Retina (tissue), 1 donor: ENCODE data around the gene MRGPRX3.
A peak's percentile ranks its signal among the peaks of the same experiment; 100 is the strongest.
"Not testable (repeated sequence)": the region's sequence is repeated elsewhere in the genome, so short reads cannot be mapped to it uniquely, and the experiment has no call there.

Experiments
- DNase-seq: peaks from one replicate; pipeline ENCODE4 v3.0.0-alpha.2; 2016

Gene MRGPRX3

DNA sequence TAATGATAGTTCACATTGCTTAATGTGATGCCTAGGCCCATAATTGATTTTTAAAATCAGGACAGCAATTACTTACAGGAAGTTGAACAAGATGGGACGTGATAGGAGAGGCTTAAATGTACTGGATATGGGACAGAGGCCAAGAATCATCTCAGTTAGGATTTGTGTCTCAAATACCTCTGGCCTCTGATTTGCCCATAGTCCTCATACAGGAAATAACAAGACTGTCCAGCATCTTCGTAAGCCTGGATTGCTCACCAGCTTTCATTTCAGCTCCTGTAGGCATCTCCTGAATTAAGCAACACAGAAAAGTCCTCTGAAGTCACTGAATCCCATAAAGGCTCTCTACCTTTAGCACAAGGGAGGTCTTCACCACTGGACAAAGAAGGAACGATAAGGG, at the start of gene MRGPRX3:
Gene MRGPRX3 (plus strand): TSS at position 231 of the 400 bp plus-strand sequence. CDS start 4,632 bp downstream, outside the sequence.
- no peak for DNase-seq

DNA sequence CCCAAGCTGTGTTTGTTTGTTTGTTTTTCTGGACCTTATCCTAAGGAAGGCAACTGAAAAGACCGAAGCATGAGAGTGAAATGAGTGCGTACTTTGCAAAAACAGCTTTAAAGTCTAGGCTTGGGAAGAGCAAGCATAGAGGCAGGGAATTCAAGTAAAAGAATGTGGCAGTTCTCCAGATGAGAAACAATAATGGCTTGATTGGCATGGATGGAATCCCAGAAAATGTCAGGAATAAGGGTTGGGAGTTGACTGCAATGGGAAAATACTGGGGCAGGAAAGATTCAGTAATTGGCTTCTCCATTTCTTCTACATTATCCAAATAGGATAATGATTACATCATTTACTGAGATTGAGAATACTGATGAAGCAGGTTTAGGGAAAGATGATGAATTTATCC, 44.0 kb upstream of the MRGPRX3 start:
- DNase-seq, result no peak

DNA sequence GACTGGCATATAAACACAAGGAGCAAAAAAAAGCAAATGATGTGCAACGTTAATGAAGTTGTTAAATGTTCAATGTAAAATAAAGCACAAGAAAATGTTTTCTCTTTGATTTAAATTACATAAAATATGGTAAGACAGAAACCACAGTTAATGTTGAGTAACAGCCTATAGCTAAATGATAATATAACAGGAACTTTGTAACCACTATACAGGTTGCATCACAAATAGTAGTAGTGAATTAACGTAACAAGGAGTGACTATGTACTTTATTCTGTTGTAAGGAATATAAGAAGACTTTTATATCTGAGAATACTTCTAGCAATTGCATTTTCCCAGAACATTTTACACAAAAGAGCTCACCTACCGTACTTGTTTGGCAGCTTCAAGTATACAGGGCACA, 43.4 kb upstream of the MRGPRX3 start:
- DNase-seq, result no peak

DNA sequence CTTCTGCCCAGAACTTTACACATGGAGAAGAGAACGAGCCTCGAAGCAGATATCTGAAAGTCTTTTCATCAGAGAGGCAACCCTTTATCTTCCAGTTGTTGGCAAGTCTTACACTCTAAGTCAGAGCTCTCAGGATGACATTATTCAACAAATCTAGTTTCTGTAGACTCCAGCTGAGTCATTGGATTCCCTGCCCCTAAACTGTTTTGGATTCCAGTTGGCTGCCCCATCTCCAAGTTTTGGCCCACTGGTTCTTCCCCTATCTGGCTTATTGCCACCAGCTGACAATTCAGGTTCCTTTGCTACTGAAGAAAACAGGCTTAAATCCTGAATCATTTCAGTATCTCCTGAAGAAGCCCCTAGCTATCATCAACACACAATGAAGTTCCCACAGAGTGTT, 40.6 kb upstream of the MRGPRX3 start:
- DNase-seq, result no peak

DNA sequence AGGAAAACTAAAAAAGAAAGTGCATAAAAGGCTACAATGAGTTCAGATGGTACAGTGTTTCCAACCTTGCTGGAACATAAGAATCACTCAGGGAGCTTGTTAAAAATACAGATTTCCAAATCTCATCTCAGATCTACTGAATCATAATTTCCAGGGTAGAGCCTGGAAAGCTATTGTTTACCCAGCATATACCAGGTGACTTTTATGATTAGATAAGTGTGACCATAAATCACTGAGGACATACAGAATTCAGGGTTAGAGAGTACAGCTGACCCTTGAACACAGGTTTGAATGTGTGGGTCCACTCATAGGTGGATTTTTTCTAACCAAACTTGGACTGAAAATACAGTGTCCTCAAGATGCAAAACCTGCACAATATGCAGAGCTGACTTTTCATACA, 38.4 kb upstream of the MRGPRX3 start:
- no peak for DNase-seq

DNA sequence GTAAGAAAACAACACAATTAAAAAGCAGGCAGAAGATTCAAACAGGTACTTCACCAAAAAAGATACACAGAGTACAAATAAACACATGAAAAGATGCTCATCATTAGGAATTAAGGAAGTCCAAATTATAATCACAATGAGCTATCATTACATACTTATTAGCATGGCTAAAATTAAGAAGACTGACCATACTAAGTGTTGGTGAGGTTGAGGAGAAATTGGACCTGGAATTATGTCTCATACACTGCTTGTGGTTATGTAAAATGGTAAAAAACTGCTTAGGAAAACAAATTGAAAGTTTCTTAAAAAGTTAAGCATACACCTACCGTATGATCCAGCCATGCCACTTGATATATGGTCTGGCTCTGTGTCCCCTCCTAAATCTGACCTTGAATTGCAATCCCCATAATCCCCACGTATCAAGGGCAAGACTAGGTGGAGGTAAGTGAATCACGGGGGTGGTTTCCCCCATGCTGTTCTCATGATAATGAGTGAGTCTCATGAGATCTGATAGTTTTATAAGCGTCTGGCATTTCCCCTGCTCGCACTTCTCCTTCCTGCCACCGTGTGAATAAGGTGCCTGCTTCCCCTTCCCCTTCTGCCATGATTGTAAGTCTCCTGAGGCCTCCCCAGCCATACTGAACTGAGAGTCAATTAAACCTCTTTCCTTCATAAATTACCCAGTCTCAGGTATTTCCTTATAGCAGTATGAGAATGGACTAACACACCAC, 31.3 kb upstream of the MRGPRX3 start:
- no peak for DNase-seq

DNA sequence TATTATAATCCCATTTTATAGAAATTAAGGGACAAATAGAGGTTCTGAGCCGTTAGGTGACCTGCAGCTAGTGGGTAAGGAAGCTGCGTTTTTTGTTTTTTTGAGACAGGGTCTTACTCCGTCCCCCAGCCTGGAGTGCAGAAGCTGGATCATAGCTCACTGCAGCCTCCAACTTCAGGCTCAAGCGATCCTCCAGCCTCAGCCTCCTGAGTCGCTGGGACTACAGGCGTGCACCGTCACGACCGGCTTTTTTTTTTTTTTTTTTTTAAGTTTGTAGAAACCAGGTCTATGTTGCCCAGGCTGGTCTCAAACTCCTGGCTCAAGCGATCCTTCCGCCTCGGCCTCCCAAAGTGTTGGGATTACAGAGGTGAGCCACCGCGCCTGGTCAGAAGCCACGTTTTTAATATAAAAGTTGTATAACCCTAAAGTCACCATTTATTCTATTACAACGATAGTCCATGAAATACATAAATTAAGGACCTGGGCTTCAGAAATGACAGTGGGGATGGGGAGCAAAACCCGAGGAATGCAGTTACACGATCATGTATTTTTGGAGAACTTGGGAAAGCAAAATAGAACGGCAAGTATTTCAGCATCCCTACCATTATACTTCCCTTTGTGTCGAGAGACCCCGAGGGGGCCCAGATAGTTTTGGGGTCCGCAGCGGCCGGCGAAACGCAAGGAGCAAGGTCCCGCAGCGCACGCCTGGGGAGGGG, 27.1 kb upstream of the MRGPRX3 start:
- no peak for DNase-seq

DNA sequence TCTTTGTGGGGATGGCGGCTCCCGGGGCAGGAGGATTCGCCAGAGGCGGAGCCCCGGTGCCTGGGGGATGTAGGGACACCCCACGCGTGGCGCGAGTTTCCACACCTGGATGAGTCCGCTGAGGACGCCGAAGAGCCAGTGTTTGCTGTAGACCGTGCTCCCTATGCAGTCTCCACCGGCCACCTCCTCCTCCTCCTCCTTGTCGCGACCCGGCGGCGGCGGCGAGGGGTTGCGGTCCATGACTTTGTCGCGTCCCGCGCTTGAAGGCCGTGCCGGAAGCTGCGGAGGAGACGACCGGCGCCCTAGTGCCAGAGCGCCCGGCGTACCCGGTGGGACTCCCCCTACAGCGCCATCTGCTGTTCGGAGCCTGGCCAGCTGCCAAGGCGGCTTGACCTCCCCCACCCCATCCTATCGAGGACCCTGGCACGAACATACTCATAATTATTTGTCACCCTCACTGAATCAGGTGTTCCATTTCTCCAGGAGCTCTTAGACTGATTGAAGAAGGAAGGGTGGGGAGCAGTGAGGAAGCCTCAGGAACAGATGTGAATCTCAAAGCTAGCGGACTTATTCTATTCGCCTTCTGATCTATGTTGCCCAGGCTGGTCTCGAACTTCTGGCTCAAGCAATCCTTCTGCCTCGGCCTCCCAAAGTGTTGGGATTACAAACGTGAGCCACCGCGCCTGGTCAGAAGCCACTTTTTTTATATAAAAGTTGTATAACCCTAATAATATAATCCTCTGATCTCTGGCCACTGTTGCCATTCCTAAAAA, 26.4 kb upstream of the MRGPRX3 start, which contains the start of gene SAAL1:
Gene SAAL1 (minus strand): TSS at position 281 of the 773 bp plus-strand sequence. CDS start 41 bp downstream, at position 240.
- peak; percentile 95 for DNase-seq

DNA sequence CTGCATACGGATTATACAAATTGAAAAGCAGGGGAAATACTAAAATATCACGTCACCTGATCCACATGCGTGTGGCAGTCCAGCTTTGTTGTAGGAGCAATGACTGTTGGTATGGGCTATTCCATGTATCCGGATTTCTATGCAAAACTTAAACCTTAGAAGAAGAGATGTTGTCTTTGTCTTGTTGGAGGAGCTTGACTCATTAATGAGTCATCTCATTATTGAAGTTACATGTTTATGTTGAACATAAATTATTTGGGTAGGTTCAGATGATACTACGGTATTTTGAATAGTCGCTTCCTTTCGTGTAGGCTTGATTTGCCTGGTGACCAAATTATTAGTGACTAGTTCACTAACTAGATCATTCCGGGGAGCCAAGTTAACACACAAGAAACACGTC, 25.7 kb upstream of the MRGPRX3 start:
- DNase-seq, result no peak

DNA sequence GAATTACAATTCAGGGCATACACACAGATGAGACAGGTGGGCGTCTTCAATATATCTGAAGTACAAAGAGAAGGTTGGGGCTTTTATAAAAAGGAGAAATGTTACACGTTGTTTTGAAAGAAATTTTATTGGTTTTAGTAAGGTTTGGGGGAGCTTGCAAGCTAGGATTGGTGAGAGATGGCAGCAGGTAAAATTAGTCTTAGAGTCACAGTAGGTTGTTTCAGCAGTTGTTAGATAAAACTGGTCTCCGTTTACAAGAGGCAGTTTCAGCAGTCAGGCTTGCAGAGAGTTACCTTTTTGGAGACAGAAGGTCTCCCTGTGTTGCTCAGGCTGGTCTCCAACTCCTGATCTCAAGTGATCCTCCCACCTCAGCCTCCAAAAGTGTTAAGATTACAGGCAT, 24.1 kb upstream of the MRGPRX3 start:
- no peak for DNase-seq

DNA sequence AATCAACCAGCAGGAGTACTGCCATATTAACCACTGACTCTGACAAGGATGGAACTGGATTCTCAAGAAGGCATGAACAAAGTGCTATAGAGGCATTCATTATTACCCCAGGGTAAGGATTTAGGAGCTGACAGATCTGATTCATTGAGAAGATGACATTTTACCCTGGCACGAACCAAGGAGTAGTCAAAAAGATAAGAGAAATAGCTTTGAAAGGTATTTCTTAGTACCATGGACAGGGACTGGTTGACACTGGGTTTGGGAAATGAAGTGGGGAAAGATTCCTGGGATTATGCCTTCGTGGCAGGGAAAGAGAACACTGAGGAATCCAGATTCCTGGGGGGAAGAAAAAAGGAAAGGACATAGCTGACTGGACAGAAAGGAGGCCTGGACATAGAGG, 21.4 kb upstream of the MRGPRX3 start:
- DNase-seq, result no peak

DNA sequence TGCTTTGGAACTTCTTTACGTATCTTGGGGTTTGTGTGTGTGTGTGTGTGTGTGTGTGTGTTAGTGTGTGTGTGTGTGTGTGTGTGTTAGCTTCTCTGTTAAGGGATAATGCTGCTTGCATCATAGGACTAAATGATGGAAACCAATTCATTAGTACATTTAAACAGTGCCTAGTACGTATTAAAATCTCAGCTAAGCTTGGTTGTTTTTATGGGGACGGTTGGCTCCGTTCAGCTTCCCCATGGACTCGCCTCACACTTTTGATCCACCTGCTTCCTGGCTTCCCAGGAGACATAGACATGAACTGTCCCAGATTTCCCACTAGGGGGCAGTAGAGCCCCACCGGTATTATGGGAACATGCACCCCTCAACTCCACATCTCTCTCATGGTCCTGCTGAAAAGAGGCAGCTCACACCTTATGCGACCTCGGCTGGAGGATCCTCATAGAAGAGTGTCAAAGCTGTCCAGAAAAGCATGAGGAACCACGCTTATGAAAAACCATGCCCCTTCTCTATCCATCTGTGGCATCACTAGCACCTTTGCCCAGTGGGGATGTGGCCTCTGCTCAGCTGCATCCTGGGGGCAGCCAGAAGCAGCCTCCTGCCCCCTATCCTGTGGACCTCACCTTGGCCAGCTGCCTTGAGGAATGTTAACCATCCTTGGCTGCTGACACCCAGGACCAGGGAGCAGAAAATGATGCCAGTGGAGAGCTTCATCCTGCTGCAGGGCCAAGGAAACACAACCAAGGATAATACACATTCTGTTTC, 16.8 kb upstream of the MRGPRX3 start:
- DNase-seq, result peak; percentile 75

DNA sequence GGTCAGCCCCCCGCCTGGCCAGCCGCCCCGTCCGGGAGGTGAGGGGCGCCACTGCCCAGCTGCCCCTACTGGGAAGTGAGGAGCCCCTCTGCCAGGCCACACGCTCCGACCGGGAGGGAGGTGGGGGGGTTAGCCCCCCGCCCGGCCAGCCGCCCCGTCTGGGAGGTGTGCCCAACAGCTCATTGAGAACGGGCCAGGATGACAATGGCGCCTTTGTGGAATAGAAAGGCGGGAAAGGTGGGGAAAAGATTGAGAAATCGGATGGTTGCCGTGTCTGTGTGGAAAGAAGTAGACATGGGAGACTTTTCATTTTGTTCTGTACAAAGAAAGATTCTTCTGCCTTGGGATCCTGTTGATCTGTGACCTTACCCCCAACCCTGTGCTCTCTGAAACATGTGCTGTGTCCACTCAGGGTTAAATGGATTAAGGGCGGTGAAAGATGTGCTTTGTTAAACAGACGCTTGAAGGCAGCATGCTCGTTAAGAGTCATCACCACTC, 11.0 kb upstream of the MRGPRX3 start:
- DNase-seq, result not testable (repeated sequence)

DNA sequence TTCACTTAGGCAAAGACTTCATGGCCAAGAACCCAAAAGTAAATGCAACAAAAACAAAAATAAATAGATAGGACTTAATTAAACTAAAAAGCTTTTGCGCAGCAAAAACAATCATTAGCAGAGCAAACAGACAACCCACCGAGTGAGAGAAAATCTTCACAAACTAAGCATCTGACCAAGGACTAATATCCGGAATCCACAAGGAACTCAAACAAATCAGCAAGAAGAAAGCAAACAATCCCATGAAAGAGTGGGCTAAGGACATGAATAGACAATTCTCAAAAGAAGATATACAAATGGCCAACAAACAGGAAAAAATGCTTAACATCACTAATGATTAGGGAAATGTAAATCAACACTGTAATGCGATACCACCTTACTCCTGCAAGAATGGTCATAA, 1.3 kb upstream of the MRGPRX3 start:
- DNase-seq, result not testable (repeated sequence)

DNA sequence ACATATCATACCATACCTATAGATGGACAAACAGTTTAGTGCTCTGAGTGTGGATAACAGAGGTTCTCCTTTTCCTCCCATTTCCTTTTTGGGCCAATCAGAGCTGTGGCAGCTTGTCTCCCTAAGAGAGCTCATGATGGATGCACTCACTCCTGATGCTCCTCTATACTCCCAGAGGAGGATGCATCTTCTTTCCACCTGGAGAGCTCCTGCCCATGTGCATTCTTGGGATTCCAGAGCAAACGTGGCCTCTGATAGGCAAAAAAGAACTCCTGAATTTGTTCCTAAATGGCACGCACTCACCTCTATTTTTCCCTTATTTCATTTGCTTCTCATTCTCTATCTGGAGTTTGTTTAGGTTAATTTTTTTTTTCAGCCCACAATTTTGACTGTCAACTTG, 2.9 kb downstream of the MRGPRX3 start:
- DNase-seq, result no peak

DNA sequence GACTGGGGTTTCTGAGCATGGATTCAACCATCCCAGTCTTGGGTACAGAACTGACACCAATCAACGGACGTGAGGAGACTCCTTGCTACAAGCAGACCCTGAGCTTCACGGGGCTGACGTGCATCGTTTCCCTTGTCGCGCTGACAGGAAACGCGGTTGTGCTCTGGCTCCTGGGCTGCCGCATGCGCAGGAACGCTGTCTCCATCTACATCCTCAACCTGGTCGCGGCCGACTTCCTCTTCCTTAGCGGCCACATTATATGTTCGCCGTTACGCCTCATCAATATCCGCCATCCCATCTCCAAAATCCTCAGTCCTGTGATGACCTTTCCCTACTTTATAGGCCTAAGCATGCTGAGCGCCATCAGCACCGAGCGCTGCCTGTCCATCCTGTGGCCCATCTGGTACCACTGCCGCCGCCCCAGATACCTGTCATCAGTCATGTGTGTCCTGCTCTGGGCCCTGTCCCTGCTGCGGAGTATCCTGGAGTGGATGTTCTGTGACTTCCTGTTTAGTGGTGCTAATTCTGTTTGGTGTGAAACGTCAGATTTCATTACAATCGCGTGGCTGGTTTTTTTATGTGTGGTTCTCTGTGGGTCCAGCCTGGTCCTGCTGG, 4.9 kb downstream of the MRGPRX3 start:
- no peak for DNase-seq

DNA sequence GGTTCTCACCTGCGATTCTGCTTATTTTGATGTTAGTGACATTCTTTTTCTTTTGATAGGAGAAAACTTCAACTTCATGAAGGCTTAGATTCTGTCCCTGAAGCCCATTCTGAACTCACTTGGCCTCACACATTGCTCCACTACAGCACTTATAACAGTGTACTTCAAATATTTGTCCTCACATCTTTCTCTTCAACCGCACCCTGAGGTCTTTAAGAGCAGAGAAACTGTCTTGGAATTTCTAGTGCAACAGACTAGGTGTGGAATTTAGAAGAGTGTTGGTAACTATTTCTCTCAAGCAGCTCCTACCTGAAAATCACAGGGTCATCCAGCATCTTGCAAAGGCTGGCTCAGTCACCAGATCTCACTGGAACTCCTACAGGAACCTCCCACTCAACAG, 7.8 kb downstream of the MRGPRX3 start:
- no peak for DNase-seq

DNA sequence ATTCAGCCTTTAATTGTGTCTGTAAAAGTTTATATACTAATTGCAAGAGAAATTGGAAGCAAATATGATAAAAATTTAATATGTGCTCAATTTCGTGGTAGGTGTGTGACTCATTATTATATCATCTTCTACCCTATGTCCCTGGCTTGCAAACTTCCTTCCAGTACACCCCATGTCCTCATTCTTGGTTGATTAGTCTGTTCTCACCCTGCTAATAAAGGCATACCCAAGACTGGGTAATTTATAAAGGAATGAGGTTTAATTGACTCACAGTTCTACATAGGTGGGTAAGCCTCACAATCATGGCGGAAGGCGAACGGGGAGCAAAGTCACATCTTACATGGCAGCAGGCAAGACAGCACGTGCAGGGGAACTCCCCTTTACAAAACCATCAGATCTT, 11.9 kb downstream of the MRGPRX3 start:
- no peak for DNase-seq

DNA sequence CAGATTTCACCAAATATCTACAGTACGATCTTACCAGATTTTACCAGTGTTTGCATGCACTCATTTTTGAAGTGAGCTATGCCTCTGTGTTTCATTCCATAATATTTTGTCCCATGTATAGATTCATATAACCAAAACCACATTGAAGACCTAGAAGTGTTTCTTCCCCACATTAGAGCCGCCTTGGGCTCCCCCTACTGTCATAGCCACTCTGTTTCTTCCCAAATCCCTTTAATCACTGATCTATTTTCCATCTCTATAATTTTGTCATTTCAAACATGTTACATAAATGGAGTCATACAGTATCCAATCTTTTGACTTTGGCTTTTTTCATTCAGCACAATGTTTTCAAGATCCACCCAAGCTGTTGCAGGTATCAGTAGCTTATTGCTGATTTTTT, 12.7 kb downstream of the MRGPRX3 start:
- no peak for DNase-seq

DNA sequence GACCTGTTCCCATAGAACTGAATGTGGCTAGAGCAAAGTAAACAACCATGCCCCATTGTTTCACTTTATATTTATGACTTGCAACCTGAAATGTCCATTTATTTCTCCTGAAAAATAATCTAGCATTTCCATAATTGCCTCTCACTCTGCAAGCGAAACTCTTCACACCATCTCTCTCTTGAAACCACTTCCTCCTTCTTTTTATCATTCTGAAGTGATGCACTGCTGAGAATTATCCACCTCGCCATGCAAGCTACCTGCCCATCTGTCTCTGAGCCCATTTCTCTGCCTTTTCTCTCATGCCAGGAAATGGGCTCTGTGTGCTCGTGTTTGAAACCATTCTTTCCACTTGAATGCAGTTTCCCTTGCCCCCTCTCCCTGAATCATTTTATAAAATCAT, 13.5 kb downstream of the MRGPRX3 start:
- DNase-seq, result no peak

DNA sequence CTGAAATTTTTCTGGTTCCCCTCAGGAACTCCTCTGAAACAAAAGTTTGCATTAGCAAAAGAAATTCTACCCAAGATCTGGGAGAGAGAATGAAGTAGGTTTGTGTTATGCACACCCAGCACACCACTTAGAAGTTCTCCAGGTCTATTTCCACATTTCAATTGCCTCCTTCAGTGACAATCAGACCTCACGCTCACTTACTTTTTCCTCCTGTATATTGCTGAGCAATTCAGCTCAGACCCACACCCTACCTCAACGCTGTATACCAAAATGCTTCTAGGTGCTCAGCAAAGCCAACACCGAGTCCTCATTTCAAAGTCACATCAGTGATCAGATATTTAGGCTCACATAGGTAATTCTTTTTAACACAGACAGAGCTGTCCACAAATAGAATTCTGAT, 19.2 kb downstream of the MRGPRX3 start:
- no peak for DNase-seq

DNA sequence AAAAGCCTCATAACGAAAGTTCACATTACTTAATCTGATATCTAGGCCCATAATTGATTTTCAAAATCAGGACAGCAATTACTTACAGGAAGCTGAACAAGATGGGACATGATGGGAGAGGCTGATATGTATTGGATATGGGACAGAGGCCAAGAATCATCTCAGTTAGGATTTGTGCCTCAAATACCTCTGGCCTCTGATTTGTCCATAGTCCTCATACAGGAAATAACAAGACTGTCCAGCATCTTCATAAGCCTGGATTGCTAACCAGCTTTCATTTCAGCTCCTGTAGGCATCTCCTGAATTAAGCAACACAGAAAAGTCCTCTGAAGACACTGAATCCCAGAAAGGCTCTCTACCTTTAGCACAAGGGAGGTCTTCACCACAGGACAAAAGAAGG, 36.0 kb downstream of the MRGPRX3 start:
- no peak for DNase-seq
